Neural crest cell (in vitro differentiated cells): ENCODE data around the gene DYNC1I2. TPM values are rescaled to one million over a fixed set of nuclear protein-coding genes. Genes with fewer than 3 reads are reported as not detected.

Source experiments
- DNase-seq: peaks from one replicate; pipeline ENCODE4 v3.0.0; 2021; ENCODE audit warnings: low read depth, mixed read lengths, low spot score
- H3K27ac Mint-ChIP-seq: one replicate; pipeline ENCODE4 v1.8.0; 2021; ENCODE audit warnings: mild to moderate bottlenecking, mixed read lengths; ENCODE audit not compliant: unreplicated experiment
- H3K27me3 Mint-ChIP-seq: 2 replicates; pipeline ENCODE4 v1.8.0; 2021; ENCODE audit warnings: low read depth, mild to moderate bottlenecking, mixed read lengths
- H3K36me3 Mint-ChIP-seq: 2 replicates; pipeline ENCODE4 v1.8.0; 2021; ENCODE audit warnings: low read depth, mild to moderate bottlenecking, mixed read lengths
- H3K4me1 Mint-ChIP-seq: 2 replicates; pipeline ENCODE4 v1.8.0; 2021; ENCODE audit warnings: mixed read lengths
- H3K4me3 Mint-ChIP-seq: one replicate; pipeline ENCODE4 v1.8.0; 2021; ENCODE audit warnings: mild to moderate bottlenecking, mixed read lengths
- H3K9me3 Mint-ChIP-seq: 2 replicates; pipeline ENCODE4 v1.8.0; 2021; ENCODE audit warnings: mixed read lengths
- total RNA-seq: library from RNA; stranded (reverse); gene quantifications from 2 replicates; pipeline ENCODE4 v1.2.1, GENCODE V29; 2021
- TF ChIP-seq, protein P1 (sequence below): fragments of 200-600 bp; sonication (generic); conservative IDR thresholded peaks from 2 replicates; pipeline ENCODE4 v1.5.0; 2021; ENCODE audit warnings: antibody characterized with exemption, mild to moderate bottlenecking

DYNC1I2 gene
- total RNA-seq, 1 donor from 2014 or later: 109 TPM

DNA sequence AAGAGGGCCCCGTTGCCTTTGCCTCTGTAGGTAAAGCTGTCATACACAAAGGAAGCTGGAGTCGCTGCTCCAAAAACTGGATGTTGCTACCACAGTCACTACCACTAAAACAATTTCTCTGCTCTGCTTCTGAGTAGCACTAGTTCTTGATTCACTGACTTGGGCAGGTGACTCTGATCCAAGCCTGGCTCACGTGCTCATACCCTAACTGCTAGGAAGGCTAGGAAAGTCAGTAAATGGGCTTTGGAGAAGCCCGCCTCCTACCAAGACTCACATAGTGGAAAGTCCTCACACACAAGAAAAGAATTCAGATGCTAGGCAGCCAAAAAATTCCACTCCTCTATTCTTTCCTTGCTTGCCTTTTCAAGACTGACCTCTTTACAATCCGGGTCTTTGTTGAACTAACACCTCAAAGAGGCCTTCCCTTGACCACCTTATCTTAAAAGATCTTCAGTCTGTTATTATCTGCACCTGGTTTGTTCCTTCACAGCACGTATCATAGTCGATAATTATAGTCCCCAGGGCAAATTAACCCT lies 11.4 kb upstream of the DYNC1I2 start:
- no peak for DNase-seq
- H3K9me3 Mint-ChIP-seq: peaks cover 5% of the 10 kb centered on the region
- peaks cover 6% of the 10 kb centered on the region for H3K4me1 Mint-ChIP-seq
- TF ChIP-seq, protein P1, sequence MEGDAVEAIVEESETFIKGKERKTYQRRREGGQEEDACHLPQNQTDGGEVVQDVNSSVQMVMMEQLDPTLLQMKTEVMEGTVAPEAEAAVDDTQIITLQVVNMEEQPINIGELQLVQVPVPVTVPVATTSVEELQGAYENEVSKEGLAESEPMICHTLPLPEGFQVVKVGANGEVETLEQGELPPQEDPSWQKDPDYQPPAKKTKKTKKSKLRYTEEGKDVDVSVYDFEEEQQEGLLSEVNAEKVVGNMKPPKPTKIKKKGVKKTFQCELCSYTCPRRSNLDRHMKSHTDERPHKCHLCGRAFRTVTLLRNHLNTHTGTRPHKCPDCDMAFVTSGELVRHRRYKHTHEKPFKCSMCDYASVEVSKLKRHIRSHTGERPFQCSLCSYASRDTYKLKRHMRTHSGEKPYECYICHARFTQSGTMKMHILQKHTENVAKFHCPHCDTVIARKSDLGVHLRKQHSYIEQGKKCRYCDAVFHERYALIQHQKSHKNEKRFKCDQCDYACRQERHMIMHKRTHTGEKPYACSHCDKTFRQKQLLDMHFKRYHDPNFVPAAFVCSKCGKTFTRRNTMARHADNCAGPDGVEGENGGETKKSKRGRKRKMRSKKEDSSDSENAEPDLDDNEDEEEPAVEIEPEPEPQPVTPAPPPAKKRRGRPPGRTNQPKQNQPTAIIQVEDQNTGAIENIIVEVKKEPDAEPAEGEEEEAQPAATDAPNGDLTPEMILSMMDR: no peak
- H3K36me3 Mint-ChIP-seq: no peaks in the 10 kb centered on the region
- peaks cover 6% of the 10 kb centered on the region for H3K27me3 Mint-ChIP-seq
- H3K27ac Mint-ChIP-seq: no peak overlapping the region
- H3K4me3 Mint-ChIP-seq: no peak overlapping the region

DNA sequence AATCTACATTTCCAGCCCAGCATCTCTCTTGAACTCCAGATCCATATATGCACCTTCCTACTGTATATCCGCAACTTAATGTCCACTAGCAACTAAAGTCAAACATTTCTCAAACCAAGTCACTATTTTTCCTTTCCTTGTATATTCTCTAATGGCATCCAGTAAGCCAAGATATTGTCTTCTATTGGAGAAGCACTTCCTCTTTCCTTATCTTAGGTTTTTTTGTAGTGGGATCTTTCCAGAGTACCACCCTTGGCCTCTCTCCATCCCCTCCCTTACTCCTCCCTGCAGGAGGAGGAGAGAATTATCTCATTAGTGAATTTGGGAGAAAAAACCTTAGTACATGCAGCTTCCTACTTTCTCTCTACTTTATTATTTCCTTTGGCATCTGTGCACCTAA lies 8.7 kb upstream of the DYNC1I2 start:
- no peak for DNase-seq
- Mint-ChIP-seq H3K4me3 (no peak overlapping the region), H3K27ac (no peak overlapping the region), H3K4me1 (peaks cover 4% of the 10 kb centered on the region), H3K27me3 (peaks cover 5% of the 10 kb centered on the region), H3K9me3 (peaks cover 5% of the 10 kb centered on the region), H3K36me3 (no peaks in the 10 kb centered on the region)
- TF ChIP-seq, protein P1: no peak

DNA sequence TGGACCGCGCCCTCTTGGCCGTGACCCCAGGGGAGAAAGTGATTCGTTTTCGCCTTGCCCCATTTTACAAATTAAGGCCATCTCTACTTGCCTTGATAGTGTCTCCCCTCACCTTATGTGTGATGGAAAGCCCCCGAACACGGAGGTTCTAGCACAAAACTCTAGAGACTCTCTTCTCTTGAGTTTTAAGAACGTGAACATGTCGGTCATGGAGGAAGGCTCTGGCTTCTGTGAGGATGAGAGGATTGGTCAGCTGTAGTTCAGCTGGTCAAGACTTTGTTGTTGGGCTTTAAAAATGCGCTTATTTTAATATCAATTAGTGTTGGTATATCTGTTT lies 828 bp downstream of the DYNC1I2 start:
- Mint-ChIP-seq H3K27me3 (peaks cover 6% of the 10 kb centered on the region), H3K27ac (peak overlapping the region; percentile 96), H3K4me3 (peak overlapping the region; percentile 91), H3K4me1 (peaks cover 23% of the 10 kb centered on the region), H3K36me3 (peaks cover 2% of the 10 kb centered on the region), H3K9me3 (no peaks in the 10 kb centered on the region)
- TF ChIP-seq, protein P1: no peak
- DNase-seq: no peak

DNA sequence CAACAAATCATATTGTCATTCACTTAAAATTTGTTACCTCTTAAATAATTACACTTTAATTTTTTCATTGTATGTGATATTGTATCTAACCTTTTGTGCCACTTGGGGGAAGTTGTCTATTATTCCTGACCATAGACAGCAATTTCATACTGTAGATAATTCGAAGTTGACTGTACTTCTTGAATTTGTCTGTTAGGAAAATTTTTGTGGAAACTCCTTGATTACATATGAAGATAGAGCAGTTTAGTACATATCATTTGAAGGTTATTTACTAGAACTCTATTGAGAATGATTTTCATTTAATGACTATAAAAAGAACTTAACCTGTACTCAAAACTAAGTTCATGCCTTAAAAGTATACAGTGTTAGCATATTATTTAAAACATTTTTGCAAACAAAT lies 5.1 kb downstream of the DYNC1I2 start:
- no peak for DNase-seq
- H3K4me1 Mint-ChIP-seq: peaks cover 19% of the 10 kb centered on the region
- no peak overlapping the region for H3K4me3 Mint-ChIP-seq
- H3K27ac Mint-ChIP-seq: no peak overlapping the region
- peaks cover 7% of the 10 kb centered on the region for H3K36me3 Mint-ChIP-seq
- TF ChIP-seq, protein P1: no peak
- H3K9me3 Mint-ChIP-seq: no peaks in the 10 kb centered on the region
- H3K27me3 Mint-ChIP-seq: no peaks in the 10 kb centered on the region

DNA sequence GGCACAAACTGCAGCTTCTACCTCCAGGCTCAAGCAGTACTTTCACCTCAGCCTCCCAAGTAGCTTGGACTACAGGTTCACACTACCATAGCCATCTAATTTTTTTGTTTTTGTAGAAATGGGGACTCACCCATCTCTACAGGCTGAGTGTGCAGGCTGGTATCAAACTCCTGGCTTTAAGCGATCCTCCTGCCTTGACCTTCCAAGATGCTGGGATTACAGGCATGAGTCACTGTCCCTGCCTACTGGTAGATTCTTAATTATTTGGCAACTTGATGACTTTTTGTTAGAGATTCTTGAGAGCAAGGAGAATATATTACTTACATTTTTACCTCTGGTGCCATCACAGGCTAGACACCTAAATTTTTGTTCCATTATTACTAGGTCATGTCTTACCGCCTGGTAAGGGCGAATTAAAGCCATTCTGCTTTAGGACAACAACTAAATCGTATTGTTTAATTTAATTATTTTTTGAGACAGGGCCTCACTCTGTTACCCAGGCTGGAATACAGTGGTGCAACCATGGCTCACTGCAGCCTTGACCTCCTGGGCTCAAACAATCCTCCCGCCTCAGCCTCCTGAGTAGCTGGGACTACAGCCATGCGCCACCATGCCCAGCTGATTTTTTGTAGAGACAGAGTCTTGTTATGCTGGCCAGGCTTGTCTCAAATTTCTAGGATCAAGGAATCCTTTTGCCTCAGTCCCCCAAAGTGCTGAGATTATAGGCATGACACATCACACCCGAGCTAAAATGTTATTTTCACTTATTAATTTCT lies 15.7 kb downstream of the DYNC1I2 start:
- no peaks in the 10 kb centered on the region for H3K9me3 Mint-ChIP-seq

More for the DNA sequence above, 15.7 kb downstream of the DYNC1I2 start:
- TF ChIP-seq, protein P1: no peak
- Mint-ChIP-seq H3K36me3 (peaks cover 3% of the 10 kb centered on the region), H3K27me3 (no peaks in the 10 kb centered on the region), H3K4me3 (no peak overlapping the region), H3K27ac (no peak overlapping the region), H3K4me1 (peaks cover 11% of the 10 kb centered on the region)
- no peak for DNase-seq
